AG08395 (cell line): ENCODE results near the gene CORO2A.

Source experiments
- DNase-seq: peaks from one replicate; pipeline ENCODE4 v3.0.0; 2012; ENCODE audit warnings: mixed read lengths, low spot score

Gene CORO2A

GRCh38 chr9:98171176-98171925 lies 21.1 kb downstream of the CORO2A start:
- no peak for DNase-seq

- peak; percentile 26 for DNase-seq
Measured at GRCh38 chr9:98168941-98169488, 23.4 kb downstream of the CORO2A start.

GRCh38 chr9:98168153-98168780 lies 24.2 kb downstream of the CORO2A start:
- DNase-seq, result no peak

- no peak for DNase-seq
Measured at GRCh38 chr9:98164912-98165311, 27.5 kb downstream of the CORO2A start.

- DNase-seq, result no peak
Measured at GRCh38 chr9:98162613-98163012, 29.8 kb downstream of the CORO2A start.

- DNase-seq, result no peak
Measured at GRCh38 chr9:98161851-98162250, 30.6 kb downstream of the CORO2A start.

GRCh38 chr9:98159790-98160189 lies 32.6 kb downstream of the CORO2A start:
- DNase-seq, result no peak

- no peak for DNase-seq
Measured at GRCh38 chr9:98159301-98159700, 33.1 kb downstream of the CORO2A start.

GRCh38 chr9:98158071-98158831 lies 34.2 kb downstream of the CORO2A start:
- no peak for DNase-seq

GRCh38 chr9:98157372-98157771 lies 35.1 kb downstream of the CORO2A start:
- no peak for DNase-seq

- no peak for DNase-seq
Measured at GRCh38 chr9:98154678-98155077, 37.8 kb downstream of the CORO2A start.

- no peak for DNase-seq
Measured at GRCh38 chr9:98152526-98152925, 39.9 kb downstream of the CORO2A start.

GRCh38 chr9:98150721-98151120 lies 41.7 kb downstream of the CORO2A start:
- DNase-seq, result no peak

- no peak for DNase-seq
Measured at GRCh38 chr9:98150164-98150563, 42.3 kb downstream of the CORO2A start.

- no peak for DNase-seq
Measured at GRCh38 chr9:98149422-98149821, 43.0 kb downstream of the CORO2A start.

GRCh38 chr9:98148486-98148885 lies 44.0 kb downstream of the CORO2A start:
- no peak for DNase-seq

- DNase-seq, result no peak
Measured at GRCh38 chr9:98147582-98147981, 44.9 kb downstream of the CORO2A start.

- peak; percentile 67 for DNase-seq
Measured at GRCh38 chr9:98146101-98146991, 46.1 kb downstream of the CORO2A start.

GRCh38 chr9:98144631-98145030 lies 47.8 kb downstream of the CORO2A start:
- no peak for DNase-seq

- DNase-seq, result no peak
Measured at GRCh38 chr9:98144076-98144475, 48.4 kb downstream of the CORO2A start.

GRCh38 chr9:98142925-98143481 lies 49.4 kb downstream of the CORO2A start:
- DNase-seq, result no peak
